Epithelial cell of esophagus (primary cell): ENCODE results near the gene PLIN5.

Source experiments
- DNase-seq: peaks from one replicate; pipeline ENCODE4 v3.0.0; 2010; ENCODE audit warnings: low read depth
- H3K4me3 ChIP-seq: 2 replicates; pipeline ENCODE4 v1.5.1; 2011; ENCODE audit warnings: mild to moderate bottlenecking, low read length, control low read depth
- CTCF ChIP-seq: IDR thresholded peaks from 2 replicates; pipeline ENCODE4 v1.5.1; 2011; ENCODE audit warnings: low read depth, mild to moderate bottlenecking, low read length, control low read depth, inconsistent platforms; ENCODE audit not compliant: insufficient read depth; ENCODE audit errors: missing control alignments

Gene PLIN5

DNA sequence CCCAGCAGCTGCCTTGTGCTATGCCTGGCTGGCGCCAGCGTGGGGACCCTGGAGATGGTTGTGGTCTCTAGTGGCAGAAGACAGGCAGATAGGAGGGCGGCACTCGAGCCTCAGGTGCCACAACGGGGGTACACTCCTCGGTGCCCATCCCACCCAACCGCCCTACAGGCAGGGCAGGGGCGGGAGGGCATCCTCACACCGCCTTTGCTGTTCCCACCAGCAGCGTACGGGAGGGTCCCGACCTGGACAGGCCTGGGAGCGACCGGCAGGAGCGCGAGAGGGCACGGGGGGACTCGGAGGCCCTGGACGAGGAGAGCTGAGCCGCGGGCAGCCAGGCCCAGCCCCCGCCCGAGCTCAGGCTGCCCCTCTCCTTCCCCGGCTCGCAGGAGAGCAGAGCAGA lies 33.3 kb downstream of the PLIN5 start:
- DNase-seq, result no peak
- no peak for TF ChIP-seq CTCF
- H3K4me3 ChIP-seq, result no peak overlapping the region

DNA sequence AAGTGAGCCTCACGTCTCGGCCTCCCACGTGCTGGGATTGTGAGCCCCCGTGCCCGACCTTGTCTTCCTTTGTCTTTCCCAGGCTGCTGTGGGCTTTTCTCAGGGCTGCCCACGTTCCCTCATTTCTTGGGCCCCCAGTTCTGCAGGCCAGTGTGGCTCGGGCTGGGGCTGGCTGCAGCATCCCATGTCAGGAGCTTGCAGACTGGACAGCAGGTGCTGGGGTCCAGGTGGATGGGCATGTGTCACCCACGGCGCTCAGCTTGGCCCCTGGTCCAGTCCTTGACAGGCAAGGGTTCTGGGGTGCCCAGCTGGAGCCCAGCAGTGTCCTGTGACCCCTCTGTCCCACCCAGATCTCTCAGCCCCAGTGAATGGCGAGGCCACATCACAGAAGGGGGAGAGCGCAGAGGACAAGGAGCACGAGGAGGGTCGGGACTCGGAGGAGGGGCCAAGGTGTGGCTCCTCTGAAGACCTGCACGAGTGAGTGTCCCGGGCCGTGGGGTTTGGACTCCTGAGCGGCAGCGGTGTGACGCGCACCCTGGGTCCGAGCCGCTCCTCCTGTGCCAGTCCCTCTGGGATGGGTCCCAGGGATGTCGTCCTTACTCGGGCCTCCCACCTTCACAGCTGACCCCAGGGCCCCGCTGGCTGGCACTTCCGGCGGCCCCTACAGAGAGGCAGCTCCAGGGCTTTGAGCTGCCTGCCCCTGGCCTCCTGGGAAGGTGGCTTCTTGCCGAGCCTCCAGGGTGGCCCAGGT lies 34.0 kb downstream of the PLIN5 start:
- TF ChIP-seq CTCF, result no peak
- H3K4me3 ChIP-seq, result no peak overlapping the region
- no peak for DNase-seq

GRCh38 chr19:4499855-4500254 lies 35.2 kb downstream of the PLIN5 start:
- no peak for TF ChIP-seq CTCF
- no peak overlapping the region for H3K4me3 ChIP-seq
- no peak for DNase-seq

DNA sequence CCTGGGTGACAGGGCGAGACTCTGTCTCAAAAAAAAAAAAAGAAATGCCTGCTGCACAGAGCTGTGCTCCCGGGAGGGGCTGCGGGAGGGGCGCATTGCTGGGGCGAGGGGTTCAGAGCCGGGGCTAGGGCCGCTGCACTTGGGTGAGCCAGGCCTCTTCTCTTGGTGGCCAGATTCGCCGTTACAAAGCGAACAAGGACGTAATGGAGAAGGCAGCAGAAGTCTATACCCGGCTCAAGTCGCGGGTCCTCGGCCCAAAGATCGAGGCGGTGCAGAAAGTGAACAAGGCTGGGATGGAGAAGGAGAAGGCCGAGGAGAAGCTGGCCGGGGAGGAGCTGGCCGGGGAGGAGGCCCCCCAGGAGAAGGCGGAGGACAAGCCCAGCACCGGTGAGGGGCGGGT lies 35.7 kb downstream of the PLIN5 start:
- no peak overlapping the region for H3K4me3 ChIP-seq
- no peak for DNase-seq
- no peak for TF ChIP-seq CTCF

DNA sequence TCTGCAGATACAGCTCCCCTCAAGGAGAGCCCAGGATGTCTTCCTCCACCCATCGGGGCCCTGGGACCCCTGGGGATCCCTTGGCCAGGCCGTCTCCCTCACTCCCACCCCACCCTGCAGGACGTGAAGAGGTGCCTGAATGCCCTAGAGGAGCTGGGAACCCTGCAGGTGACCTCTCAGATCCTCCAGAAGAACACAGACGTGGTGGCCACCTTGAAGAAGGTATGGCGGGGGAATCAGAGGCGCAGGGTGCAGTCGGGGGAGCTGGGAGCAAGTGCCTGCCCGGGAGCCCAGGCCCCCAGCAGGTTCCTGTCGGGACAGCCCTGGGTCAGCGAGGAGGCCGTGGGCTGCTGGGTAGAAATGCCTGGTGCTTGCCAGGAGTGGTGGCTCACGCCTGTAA lies 36.3 kb downstream of the PLIN5 start:
- no peak for TF ChIP-seq CTCF
- no peak overlapping the region for H3K4me3 ChIP-seq
- DNase-seq, result no peak

DNA sequence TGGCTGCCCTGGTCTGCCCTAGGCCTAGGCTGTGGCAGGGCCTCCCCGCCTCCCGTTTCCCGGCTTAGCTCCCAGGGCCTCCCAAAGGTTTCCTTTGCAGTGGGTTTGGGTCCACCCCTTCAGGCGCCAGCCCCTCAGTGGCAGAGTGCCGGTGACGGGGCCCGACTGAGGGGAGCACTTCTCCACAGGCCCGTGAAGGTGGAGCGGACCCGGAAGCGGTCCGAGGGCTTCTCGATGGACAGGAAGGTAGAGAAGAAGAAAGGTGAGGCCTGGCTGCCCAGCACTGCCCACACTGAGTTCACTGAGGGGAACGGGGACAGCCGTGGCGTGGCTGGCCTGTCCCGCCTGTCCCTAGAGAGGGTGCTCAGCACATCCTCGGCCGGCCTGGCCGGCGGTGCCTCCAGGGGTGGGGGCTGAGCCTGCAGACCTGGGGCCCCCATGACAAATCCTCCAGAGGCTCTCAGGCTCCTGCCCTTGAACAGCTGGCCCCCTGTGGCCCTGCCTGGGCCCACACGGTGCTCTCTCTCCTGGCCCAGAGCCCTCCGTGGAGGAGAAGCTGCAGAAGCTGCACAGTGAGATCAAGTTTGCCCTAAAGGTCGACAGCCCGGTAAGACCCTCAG lies 37.1 kb downstream of the PLIN5 start:
- DNase-seq, result no peak
- no peak overlapping the region for H3K4me3 ChIP-seq
- TF ChIP-seq CTCF, result no peak

- DNase-seq, result no peak
- TF ChIP-seq CTCF, result no peak
- no peak overlapping the region for H3K4me3 ChIP-seq
Observed at GRCh38 chr19:4496304-4496703, 38.7 kb downstream of the PLIN5 start.
